ENCODE measurements around the gene GP5. TPM values are rescaled to one million over a fixed set of nuclear protein-coding genes. Genes with fewer than 3 reads are reported as not detected.

The GP5 gene
- total and polyA plus RNA-seq, 2 of the 13 experiments (the other 11 are each of a cell fraction or from before 2014, with no cell fraction given): not detected

DNA sequence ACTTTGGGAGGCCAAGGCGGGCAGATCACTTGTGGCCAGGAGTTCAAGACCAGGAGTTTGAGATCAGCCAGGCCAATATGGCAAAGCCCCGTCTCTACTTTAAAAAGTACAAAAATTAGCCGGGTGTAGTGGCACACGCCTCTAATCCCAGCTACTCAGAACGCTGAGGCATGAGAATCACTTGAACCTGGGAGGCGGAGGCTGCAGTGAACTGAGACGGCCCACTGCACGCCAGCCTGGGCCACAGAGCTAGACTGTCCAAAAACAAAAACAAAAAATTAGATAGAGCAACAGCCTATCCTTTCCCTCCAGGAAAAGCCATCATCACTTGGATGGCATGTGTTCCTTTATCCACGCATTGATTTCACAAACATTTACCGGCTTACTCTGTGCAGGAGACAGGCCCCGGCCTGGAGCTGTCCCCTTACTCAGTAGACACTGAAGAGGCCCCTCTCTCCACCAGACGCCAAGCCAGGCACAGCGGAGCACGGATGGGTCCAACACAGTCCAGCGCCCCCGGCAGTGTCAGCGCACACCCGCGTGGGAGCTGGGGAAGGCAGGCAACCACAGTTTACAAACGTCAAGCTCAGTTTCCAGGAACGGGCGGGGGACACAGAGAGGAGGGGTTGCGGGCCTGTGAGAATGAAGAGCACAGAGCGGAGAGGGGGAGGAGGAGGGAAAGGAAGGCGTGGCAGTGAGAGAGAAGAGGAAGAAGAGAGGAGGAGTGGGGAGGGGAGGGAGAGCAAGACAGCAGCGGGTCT lies 3.1 kb downstream of the GP5 start (continued):
- TF ChIP-seq, protein P1, sequence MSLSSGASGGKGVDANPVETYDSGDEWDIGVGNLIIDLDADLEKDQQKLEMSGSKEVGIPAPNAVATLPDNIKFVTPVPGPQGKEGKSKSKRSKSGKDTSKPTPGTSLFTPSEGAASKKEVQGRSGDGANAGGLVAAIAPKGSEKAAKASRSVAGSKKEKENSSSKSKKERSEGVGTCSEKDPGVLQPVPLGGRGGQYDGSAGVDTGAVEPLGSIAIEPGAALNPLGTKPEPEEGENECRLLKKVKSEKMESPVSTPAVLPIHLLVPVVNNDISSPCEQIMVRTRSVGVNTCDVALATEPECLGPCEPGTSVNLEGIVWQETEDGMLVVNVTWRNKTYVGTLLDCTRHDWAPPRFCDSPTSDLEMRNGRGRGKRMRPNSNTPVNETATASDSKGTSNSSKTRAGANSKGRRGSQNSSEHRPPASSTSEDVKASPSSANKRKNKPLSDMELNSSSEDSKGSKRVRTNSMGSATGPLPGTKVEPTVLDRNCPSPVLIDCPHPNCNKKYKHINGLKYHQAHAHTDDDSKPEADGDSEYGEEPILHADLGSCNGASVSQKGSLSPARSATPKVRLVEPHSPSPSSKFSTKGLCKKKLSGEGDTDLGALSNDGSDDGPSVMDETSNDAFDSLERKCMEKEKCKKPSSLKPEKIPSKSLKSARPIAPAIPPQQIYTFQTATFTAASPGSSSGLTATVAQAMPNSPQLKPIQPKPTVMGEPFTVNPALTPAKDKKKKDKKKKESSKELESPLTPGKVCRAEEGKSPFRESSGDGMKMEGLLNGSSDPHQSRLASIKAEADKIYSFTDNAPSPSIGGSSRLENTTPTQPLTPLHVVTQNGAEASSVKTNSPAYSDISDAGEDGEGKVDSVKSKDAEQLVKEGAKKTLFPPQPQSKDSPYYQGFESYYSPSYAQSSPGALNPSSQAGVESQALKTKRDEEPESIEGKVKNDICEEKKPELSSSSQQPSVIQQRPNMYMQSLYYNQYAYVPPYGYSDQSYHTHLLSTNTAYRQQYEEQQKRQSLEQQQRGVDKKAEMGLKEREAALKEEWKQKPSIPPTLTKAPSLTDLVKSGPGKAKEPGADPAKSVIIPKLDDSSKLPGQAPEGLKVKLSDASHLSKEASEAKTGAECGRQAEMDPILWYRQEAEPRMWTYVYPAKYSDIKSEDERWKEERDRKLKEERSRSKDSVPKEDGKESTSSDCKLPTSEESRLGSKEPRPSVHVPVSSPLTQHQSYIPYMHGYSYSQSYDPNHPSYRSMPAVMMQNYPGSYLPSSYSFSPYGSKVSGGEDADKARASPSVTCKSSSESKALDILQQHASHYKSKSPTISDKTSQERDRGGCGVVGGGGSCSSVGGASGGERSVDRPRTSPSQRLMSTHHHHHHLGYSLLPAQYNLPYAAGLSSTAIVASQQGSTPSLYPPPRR (CRISPR knock-in tag; IDR thresholded peaks at IDR 0.05; ENCODE audit: borderline replicate concordance): no peak
- TF ChIP-seq, protein P2, sequence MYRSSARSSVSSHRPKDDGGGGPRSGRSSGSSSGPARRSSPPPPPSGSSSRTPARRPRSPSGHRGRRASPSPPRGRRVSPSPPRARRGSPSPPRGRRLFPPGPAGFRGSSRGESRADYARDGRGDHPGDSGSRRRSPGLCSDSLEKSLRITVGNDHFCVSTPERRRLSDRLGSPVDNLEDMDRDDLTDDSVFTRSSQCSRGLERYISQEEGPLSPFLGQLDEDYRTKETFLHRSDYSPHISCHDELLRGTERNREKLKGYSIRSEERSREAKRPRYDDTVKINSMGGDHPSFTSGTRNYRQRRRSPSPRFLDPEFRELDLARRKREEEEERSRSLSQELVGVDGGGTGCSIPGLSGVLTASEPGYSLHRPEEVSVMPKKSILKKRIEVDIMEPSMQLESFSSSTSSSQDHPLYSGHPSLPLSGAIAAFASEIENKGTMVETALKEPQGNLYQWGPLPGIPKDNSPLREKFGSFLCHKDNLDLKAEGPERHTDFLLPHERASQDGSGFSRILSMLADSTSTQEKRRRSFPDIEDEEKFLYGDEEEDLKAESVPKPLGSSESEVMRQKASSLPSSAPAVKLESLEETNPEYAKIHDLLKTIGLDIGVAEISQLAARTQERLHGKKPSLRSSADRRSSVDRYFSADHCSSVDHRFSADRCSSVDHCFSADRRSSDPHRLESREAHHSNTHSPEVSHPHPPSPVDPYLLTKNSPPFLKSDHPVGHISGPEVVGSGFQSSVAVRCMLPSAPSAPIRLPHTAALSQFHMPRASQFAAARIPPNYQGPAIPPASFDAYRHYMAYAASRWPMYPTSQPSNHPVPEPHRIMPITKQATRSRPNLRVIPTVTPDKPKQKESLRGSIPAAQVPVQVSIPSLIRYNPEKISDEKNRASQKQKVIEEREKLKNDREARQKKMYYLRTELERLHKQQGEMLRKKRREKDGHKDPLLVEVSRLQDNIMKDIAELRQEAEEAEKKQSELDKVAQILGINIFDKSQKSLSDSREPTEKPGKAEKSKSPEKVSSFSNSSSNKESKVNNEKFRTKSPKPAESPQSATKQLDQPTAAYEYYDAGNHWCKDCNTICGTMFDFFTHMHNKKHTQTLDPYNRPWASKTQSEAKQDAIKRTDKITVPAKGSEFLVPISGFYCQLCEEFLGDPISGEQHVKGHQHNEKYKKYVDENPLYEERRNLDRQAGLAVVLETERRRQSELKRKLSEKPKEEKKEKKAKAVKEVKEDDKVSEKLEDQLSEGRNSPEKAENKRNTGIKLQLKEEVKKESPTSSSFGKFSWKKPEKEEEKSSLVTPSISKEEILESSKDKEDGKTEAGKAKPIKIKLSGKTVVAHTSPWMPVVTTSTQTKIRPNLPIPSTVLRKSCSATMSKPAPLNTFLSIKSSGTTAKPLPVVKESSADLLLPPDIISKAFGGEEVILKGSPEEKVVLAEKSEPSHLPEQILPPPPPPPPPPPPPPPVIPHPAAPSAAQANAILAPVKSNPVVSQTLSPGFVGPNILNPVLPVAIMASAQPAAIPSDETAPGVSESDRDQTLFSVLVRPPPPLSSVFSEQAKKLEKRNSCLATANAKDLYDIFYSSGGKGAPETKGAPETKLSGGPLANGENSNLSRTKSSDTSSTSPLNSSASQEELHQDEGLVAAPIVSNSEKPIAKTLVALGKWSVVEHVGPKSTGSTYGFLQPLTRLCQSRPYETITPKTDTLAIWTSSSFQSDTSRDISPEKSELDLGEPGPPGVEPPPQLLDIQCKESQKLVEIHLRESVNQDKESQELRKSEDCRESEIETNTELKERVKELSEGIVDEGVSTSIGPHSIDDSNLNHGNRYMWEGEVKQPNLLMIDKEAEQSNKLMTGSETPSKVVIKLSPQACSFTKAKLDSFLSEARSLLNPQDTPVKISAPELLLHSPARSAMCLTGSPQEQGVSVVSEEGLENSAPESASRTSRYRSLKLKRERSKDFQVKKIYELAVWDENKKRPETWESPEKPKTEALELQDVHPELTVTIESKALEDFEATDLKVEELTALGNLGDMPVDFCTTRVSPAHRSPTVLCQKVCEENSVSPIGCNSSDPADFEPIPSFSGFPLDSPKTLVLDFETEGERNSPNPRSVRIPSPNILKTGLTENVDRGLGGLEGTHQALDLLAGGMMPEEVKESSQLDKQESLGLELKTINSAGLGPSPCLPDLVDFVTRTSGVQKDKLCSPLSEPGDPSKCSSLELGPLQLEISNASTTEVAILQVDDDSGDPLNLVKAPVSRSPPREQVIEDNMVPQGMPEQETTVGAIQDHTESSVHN (CRISPR knock-in tag; IDR thresholded peaks at IDR 0.05): no peak
- TF ChIP-seq ZNF496 (CRISPR knock-in tag; IDR thresholded peaks at IDR 0.05; ENCODE audit: insufficient replicate concordance): no peak
- TF ChIP-seq ZNF160 (CRISPR knock-in tag; IDR thresholded peaks at IDR 0.05): no peak
- TF ChIP-seq ATF7 (IDR thresholded peaks at IDR 0.05): no peak
- no peak for TF ChIP-seq ATF7 (CRISPR knock-in tag; IDR thresholded peaks at IDR 0.05)
- TF ChIP-seq, protein P3, sequence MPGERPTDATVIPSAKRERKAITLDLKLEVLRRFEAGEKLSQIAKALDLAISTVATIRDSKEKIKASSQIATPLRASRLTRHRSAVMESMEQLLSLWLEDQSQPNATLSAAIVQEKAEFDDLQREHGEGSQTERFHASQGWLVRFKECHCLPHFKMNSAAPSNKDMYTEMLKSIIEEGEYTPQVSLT (CRISPR knock-in tag; IDR thresholded peaks at IDR 0.05; ENCODE audit: borderline replicate concordance, low read depth): peak; percentile 68; the same call in 1 of the 2 replicates
- TF ChIP-seq ZNF24 (IDR thresholded peaks at IDR 0.05): no peak
- no peak for TF ChIP-seq SETDB1 (CRISPR knock-in tag; IDR thresholded peaks at IDR 0.05; ENCODE audit: borderline replicate concordance)
- no peak for TF ChIP-seq MIXL1 (CRISPR knock-in tag; IDR thresholded peaks at IDR 0.05)
- peak; percentile 20; the same call in 1 of the 2 replicates for TF ChIP-seq SALL1 (CRISPR knock-in tag; IDR thresholded peaks at IDR 0.05)
- TF ChIP-seq SOX5 (CRISPR knock-in tag; IDR thresholded peaks at IDR 0.05; ENCODE audit: borderline replicate concordance): no peak
- TF ChIP-seq NFKBIZ (CRISPR knock-in tag; IDR thresholded peaks at IDR 0.05): no peak
- no peak for TF ChIP-seq RNF2 (conservative IDR thresholded peaks at IDR 0.05; ENCODE audit: low read depth)
